Testis (tissue), 3 donors: ENCODE measurements around the gene PARM1. TPM values are rescaled to one million over a fixed set of nuclear protein-coding genes. Genes with fewer than 3 reads are reported as not detected.

Experiments
- DNase-seq: peaks from one replicate; pipeline ENCODE4 v3.0.0-alpha.2; 2019
- H3K27ac ChIP-seq, 2 donors: fragments of 200-600 bp; sonication (generic); one replicate each; pipeline ENCODE4 v1.5.1; 2019
- H3K27me3 ChIP-seq: fragments of 200-600 bp; sonication (generic); one replicate; pipeline ENCODE4 v1.5.1; 2019
- H3K36me3 ChIP-seq: fragments of 200-600 bp; sonication (generic); one replicate; pipeline ENCODE4 v1.5.1; 2017; ENCODE audit warnings: low read depth; ENCODE audit errors: missing control alignments
- H3K4me1 ChIP-seq: fragments of 200-600 bp; sonication (generic); one replicate; pipeline ENCODE4 v1.5.1; 2019
- H3K4me3 ChIP-seq, 2 donors: fragments of 200-600 bp; sonication (generic); one replicate each; pipeline ENCODE4 v1.5.1; 2017 to 2019
- H3K9me3 ChIP-seq: fragments of 200-600 bp; sonication (generic); one replicate; pipeline ENCODE4 v1.5.1; 2017
- POLR2A ChIP-seq: fragments of 450-650 bp; IDR thresholded peaks from one replicate; pipeline ENCODE4 v1.6.1; 2017; ENCODE audit warnings: antibody characterized with exemption, mild to moderate bottlenecking, moderate library complexity
- WGBS, 2 donors: methylation state at CpG; one replicate each; pipeline ENCODE4 v1.1.5; 2018; 5-methylcytosine and 5-hydroxymethylcytosine counted together
- intact Hi-C: fragments of 100-400 bp; cut with DNase I; formaldehyde crosslinking; loops from one replicate; pipeline ENCODE4 v1.15.1; 2023; ENCODE audit warnings: low total_unique reads
- polyA plus RNA-seq: library from polyadenylated mRNA; stranded (reverse); fragments of 350-450 nt; fragmentation: Illumina TruSeq; extraction: RNeasy Lipid Tissue Mini Kit (QIAGEN cat#74804); gene quantifications from one replicate; pipeline ENCODE4 v1.2.3, GENCODE V29; 2014; ENCODE audit warnings: low read depth, low replicate concordance; ENCODE audit not compliant: insufficient read depth
- total RNA-seq, 2 donors: library from RNA; depleted of rRNA; stranded (reverse); fragments of >200 nt; gene quantifications; one replicate each; pipeline ENCODE4 v1.2.3, GENCODE V29; 2016
- TF ChIP-seq, protein P1 (sequence below), 3 experiments: fragments of 450-650 bp in 2 of 3; fragments of 200-600 bp in 1 of 3; sonication (generic) in 1 of 3; IDR thresholded peaks; one replicate each; pipeline ENCODE4 v1.5.1; 2016 to 2019; ENCODE audit warnings: antibody characterized with exemption in 3 of 3, mild to moderate bottlenecking in 2 of 3, moderate library complexity in 1 of 3

PARM1 gene
- total and polyA plus RNA-seq, 3 donors from 2014 or later: 29.0 to 40.5 (median 40.1) TPM

DNA sequence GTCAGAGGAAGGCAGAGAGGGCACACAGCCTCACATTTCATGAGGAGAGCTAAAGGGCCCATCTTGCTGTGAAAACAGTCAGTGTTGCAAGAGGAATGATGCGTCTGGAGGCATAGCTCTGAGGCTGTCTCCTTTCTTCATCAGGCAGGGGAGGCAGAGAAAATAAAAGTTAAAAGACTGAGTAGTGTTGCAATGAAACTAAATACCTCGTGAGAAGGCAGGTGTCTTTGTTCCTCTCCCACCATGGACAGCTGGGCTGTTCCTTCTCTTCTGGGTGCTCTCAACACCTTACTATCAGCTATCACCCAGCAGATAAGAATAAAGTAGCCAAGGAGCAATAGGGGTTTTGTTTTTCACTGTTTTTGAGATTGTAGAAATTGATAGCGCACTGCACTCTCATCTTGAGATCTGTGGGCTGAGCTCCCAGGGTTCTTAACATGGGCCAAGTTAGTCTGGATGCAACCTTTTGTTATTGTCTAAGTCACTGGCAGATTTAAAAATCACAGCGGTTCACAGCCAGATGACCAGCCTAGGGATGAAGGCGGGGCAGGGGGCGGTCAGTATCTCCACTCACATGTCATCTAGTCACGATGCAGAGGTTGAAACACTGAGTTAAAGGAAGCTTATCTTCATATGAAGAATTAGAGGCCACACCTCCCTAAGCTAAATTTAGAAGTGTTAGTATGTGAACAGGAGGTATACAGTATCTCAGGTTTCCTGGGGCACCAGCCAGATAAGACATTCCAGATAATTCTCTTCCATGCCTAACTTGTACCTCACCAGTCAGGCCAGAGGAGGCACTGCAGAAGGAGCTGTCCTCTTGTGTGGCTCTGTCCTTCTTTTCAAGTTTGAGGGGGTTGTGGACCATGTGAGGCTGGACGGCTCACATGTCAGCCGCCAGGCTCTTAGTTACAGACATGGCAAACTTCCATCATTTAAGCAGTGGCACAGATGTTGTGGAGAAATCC lies 36.9 kb downstream of the PARM1 start:
- Histone ChIP-seq H3K27me3 (no peaks in the 10 kb centered on the region), H3K27ac (no peak overlapping the region), H3K4me1 (peaks cover 10% of the 10 kb centered on the region), H3K36me3 (no peaks in the 10 kb centered on the region), H3K9me3 (no peaks in the 10 kb centered on the region), H3K4me3 (no peak overlapping the region)
- intact Hi-C loops: no loop called here
- 74 to 85% methylated on average over 8 to 9 of the region's 9 CpGs for whole genome bisulfite sequencing, 2 donors
- DNase-seq: peak; percentile 16
- TF ChIP-seq, protein P1, sequence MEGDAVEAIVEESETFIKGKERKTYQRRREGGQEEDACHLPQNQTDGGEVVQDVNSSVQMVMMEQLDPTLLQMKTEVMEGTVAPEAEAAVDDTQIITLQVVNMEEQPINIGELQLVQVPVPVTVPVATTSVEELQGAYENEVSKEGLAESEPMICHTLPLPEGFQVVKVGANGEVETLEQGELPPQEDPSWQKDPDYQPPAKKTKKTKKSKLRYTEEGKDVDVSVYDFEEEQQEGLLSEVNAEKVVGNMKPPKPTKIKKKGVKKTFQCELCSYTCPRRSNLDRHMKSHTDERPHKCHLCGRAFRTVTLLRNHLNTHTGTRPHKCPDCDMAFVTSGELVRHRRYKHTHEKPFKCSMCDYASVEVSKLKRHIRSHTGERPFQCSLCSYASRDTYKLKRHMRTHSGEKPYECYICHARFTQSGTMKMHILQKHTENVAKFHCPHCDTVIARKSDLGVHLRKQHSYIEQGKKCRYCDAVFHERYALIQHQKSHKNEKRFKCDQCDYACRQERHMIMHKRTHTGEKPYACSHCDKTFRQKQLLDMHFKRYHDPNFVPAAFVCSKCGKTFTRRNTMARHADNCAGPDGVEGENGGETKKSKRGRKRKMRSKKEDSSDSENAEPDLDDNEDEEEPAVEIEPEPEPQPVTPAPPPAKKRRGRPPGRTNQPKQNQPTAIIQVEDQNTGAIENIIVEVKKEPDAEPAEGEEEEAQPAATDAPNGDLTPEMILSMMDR (IDR thresholded peaks at IDR 0.05): no peak
- TF ChIP-seq POLR2A: no peak

DNA sequence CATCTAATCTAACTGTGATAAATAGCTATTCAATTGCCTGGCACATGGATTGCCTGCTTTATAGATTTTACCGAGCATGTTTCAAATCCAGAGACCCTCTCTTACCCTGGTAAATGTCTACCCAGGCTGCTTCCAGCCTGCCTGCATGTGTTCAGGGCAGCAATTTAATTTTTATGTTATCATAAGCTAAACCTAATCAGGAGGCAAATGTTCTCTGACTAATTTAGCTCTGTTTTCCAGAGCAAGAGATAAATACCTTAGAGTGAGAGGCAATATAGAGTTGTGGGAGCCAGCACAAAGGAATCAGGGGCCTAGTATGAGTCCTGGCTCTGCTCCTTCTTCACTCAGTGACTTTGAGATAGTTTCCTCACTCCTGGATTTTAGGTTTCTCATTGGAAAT lies 37.7 kb downstream of the PARM1 start:
- WGBS, 2 donors: 66 to 73% methylated on average over 1 of the region's 1 CpG
- peaks cover 10% of the 10 kb centered on the region for H3K4me1 ChIP-seq
- H3K4me3 ChIP-seq: no peak overlapping the region
- H3K27ac ChIP-seq: no peak overlapping the region
- no peaks in the 10 kb centered on the region for H3K36me3 ChIP-seq
- no peaks in the 10 kb centered on the region for H3K27me3 ChIP-seq
- intact Hi-C loops: no loop called here
- DNase-seq: no peak
- no peak for TF ChIP-seq POLR2A
- no peaks in the 10 kb centered on the region for H3K9me3 ChIP-seq

DNA sequence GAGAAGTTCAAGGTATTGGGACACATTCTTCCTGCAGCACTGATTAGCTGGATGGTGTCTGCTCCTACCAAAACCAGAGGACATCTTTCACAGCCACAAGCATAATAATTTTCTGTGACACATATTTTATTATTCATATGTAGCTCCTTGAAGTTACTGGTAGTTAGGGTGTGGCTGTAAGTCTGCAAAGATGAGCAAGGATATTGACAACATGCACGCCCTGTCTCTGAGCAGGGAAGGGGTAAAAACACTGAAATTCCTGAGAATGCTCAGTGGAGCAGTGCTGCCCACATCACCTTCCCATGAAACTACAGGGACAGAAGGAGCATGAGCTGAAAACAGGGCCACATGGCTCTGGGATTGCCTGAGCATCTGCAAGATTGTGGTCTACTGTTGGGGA lies 38.9 kb downstream of the PARM1 start:
- Histone ChIP-seq H3K4me3 (no peak overlapping the region), H3K27me3 (no peaks in the 10 kb centered on the region), H3K27ac (no peak overlapping the region), H3K36me3 (no peaks in the 10 kb centered on the region), H3K4me1 (peaks cover 10% of the 10 kb centered on the region), H3K9me3 (no peaks in the 10 kb centered on the region)
- no peak for DNase-seq
- TF ChIP-seq, protein P1 (IDR thresholded peaks at IDR 0.05): no peak
- no peak for TF ChIP-seq POLR2A
- intact Hi-C loops: no loop called here
- 87 to 88% methylated on average over 1 of the region's 1 CpG for WGBS, 2 donors

DNA sequence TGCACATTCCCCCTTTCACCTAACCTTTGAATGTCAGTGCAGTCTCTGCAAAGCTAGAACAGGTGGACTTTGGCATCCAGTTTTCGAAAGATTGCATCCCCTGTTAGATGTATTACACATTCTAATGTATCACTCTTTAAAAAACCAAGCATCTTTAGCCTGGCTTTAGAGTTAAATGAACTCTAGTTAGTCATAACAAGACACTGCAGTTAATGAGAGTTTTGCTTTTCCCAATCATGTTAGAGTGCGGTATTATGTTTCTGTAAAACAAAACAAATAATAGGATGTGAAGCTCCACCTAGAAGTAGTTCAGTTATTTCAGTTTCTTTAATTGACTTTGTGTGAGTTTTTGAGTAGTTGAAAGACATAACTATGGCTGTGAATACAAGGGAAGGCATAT lies 42.2 kb downstream of the PARM1 start:
- 82 to 92% methylated on average over 2 of the region's 2 CpGs for WGBS, 2 donors
- Histone ChIP-seq H3K4me1 (peaks cover 7% of the 10 kb centered on the region), H3K36me3 (no peaks in the 10 kb centered on the region), H3K4me3 (no peak overlapping the region), H3K27ac (no peak overlapping the region), H3K27me3 (no peaks in the 10 kb centered on the region), H3K9me3 (no peaks in the 10 kb centered on the region)
- DNase-seq: no peak
- TF ChIP-seq, protein P1 (IDR thresholded peaks at IDR 0.05): no peak
- TF ChIP-seq POLR2A: no peak
- intact Hi-C loops: no loop called here

DNA sequence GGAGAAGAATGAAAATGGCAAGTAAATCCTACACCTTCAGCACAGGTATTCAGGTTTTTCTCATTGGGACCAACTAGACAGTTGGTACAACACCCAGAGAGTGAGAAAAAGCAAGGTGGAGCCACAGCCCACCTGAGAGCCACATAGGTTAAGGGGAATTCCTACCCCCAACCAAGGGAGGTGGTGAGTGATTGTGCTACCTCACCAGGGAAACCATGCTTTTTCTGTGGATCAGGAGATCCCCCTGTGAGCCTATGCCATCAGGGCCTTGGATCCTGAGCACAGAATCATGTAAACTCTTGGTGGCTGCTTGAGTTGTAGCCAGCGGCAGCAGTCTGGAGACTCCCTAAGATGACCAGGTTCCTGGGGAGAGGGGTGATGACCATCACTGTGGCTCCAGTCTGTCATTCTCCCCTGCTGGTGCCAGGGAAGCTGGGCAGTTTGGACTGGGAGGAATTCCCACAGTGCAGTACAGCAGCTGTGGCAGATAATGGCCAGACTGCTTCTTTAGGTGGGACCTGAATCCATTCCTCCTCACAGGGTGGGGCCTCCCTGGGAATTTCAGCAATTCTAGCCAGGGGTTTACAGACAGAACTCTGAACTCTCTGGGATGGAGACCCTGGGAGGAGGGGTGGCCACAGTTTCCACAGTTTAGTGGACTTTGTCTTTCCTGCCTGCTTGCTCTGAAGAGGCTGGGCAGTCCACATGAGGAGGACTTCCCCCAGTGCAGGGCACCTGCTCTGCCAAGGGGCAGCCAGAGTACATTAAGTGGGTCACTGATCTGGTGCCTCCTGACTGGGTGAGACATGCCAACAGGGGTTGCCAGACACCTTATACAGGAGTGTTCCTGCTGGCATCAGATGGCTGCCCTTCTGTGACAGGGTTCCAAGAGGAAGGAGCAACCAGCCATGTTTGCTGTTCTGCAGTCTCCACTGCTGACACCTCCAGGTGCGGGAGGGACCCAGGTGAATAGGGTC lies 43.2 kb downstream of the PARM1 start:
- H3K27ac ChIP-seq: no peak overlapping the region
- no peak overlapping the region for H3K4me3 ChIP-seq
- WGBS, 2 donors: 97 to 100% methylated on average over 1 to 2 of the region's 2 CpGs
- intact Hi-C loops: no loop called here
- H3K27me3 ChIP-seq: no peaks in the 10 kb centered on the region
- no peak for TF ChIP-seq POLR2A
- TF ChIP-seq, protein P1 (IDR thresholded peaks at IDR 0.05): no peak
- no peak for DNase-seq
- no peaks in the 10 kb centered on the region for H3K36me3 ChIP-seq
- H3K4me1 ChIP-seq: no peaks in the 10 kb centered on the region
- H3K9me3 ChIP-seq: no peaks in the 10 kb centered on the region
